Islet of Langerhans (tissue), 1 donor: ENCODE measurements around the gene ERCC2.
A peak's percentile ranks its signal among the peaks of the same experiment; 100 is the strongest.
"Not testable (repeated sequence)": the region's sequence is repeated elsewhere in the genome, so short reads cannot be mapped to it uniquely, and the experiment has no call there.

Source experiments
- FAIRE-seq: peaks from one replicate; lab custom pipeline; 2011; peaks lifted over from hg19 to GRCh38; lab: Jason Lieb, UNC

The ERCC2 gene

GRCh38 chr19:45370410-45371204 lies at the start of gene ERCC2:
ERCC2 (minus strand) TSS chr19:45370573; CDS start chr19:45370540, 33 bp downstream.
- FAIRE-seq, result peak; percentile 68

DNA sequence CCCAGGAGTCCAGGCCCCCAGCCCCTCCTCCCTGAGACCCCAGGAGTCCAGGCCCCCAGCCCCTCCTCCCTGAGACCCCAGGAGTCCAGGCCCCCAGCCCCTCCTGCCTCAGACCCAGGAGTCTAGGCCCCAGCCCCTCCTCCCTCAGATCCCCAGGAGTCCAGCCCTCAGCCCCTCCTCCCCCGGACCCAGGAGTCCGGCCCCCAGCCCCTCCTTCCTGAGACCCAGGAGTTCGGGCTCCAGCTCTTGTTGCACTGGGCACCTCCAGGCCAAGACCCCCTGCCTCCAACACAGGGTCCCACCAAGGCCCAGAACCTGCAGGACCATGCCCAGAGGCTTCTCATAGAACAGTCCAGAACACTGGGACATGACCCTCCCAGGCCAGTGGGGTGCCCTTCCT lies 49.5 kb upstream of the ERCC2 start:
- no peak for FAIRE-seq

DNA sequence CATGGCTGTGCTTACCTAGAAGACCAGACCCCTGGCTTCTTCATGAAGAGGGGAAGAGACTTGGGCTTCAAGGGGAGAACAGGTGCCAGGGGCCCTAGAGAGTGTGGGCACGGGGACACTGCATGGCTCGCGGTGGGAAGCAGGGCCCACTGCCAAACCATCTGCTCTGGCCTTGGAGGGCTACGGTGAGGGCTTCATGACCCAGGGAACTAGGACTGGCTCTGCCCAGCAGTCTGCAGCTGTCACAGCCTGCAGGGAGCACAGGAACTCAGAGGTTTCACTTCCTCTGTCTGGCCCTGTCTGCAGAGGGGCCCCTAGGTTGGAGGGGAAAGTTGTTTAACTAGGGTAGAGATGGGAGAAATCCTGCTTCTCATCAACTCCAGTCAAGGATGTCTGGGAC lies 49.0 kb upstream of the ERCC2 start:
- FAIRE-seq, result no peak

DNA sequence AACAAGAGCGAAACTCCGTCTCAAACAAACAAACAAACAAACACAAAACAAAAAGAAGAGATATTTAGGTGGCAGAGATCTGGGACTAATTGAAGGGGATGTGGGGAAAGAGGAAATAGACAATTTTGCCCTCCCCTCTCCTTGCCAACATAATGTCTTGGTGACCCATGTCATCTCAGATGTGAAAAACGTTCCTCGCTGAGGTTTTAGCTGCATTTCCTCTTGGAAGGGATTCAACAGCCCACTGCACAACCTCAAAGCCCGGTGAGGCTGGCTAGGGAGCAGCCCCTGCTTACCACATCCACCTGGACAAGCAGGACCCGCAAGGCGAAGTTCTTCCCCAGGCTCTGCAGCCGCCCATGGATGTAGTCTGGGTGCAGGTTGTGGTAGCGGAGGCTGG lies 48.4 kb upstream of the ERCC2 start:
- FAIRE-seq, result no peak

GRCh38 chr19:45417151-45417550 lies 46.8 kb upstream of the ERCC2 start:
- FAIRE-seq, result no peak

GRCh38 chr19:45414468-45414867 lies 44.1 kb upstream of the ERCC2 start:
- no peak for FAIRE-seq

DNA sequence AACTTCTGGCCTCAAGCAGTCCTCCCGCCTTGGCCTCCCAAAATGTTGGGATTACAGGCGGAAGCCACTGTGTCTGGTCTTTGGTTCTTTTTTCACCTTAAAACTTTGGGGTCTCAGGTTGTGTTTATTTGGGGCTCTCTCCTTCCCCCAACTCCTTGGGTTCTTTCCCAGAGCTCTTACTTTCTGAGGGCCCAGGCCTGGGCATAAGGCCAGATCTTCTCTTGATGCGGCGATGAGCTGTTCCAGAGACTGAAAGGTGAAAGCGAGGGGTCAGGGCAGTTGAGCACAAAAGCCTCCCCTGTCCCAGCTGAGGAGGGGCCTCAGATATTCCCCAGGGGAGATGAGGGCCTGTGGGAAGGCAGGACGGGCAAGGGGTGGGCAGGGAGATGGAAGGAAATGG lies 43.1 kb upstream of the ERCC2 start:
- FAIRE-seq, result no peak

GRCh38 chr19:45410330-45410729 lies 40.0 kb upstream of the ERCC2 start:
- not testable (repeated sequence) for FAIRE-seq

DNA sequence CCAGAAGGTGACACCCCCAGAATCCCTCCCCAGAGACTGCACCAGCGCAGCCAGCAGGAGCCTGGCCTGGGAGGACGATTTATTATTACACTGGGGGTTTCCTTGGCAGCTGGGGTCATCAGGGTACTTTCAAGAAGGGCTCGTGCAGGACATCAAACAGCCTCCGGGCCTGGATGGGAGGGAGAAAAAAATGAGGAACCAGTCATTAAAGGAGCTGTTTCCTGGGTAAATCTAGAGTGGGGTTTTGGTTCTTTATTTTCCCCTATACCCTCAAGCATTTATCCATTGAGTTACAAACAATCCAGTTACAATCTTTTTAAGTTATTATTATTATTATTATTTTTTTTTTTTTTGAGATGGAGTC lies 39.2 kb upstream of the ERCC2 start:
- FAIRE-seq, result no peak

- no peak for FAIRE-seq
These were observed 38.6 kb upstream of the ERCC2 start for GRCh38 chr19:45408830-45409556.

- FAIRE-seq, result no peak
These were observed 37.7 kb upstream of the ERCC2 start for GRCh38 chr19:45408121-45408520.

DNA sequence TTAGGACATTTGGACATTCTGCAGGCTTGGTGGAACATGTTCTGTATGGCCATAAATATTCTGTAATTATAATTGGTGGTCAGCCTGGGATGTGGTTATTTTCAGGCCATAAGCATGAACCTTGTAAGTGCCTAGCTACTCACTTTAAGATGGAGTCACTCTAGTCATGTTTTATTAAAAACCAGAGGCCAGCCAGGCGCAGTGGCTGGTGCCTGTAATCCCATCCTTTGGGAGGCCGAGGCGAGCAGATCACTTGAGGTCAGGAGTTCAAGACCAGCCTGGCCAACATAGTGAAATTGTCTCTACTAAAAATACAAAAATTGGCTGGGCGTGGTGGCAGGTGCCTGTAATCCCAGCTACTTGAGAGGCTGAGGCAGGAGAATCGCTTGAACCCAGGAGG lies 37.2 kb upstream of the ERCC2 start:
- FAIRE-seq, result not testable (repeated sequence)

GRCh38 chr19:45407091-45407375 lies 36.7 kb upstream of the ERCC2 start:
- FAIRE-seq, result no peak

DNA sequence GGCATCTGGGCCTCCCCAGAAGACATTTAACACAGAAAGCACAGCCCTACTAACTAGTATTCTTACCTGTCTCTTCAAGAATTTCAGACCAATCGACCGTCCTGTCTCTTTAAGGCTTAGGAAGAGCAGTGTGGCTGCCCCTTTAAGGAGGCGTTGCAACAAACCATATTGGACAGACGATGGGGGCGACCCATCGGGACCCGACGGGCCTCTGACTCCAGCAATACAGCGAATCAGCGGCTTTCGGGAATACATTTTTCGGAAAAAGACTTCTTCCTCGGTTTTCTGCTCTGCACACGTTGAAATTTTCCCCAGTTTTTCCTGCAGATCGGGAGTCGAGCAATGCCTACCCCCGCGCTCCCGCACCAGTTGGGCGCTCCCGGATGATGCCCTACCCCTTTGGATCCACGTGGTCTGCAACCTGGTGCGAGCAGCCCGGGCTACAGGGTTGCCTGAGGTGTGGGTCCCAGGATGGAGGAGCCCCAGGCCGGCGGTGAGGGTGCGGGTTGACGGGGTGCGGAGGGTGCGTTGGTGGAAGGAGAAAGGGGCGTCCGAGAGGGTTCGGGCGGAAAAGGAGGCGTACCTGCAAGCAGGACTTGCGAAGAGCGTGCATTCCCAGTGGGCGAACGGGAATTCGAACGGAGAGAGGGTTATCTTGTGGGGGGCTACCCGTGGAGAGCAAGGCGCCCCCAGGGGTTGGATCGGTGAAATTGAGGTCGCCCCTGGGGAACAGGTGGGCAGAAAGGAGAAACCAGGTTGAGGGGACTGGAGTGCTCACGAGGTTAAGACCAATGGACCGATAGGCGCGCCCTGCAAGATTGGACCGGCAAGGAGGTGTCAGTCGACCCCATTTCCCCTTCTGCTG lies 36.1 kb upstream of the ERCC2 start, which contains the start of gene POLR1G:
TSS of gene POLR1G (plus strand) at position 419 of the 865 bp plus-strand sequence. CDS start at position 472, 53 bp downstream.
- FAIRE-seq, result peak; percentile 89

GRCh38 chr19:45405435-45406225 lies 35.3 kb upstream of the ERCC2 start:
- no peak for FAIRE-seq

DNA sequence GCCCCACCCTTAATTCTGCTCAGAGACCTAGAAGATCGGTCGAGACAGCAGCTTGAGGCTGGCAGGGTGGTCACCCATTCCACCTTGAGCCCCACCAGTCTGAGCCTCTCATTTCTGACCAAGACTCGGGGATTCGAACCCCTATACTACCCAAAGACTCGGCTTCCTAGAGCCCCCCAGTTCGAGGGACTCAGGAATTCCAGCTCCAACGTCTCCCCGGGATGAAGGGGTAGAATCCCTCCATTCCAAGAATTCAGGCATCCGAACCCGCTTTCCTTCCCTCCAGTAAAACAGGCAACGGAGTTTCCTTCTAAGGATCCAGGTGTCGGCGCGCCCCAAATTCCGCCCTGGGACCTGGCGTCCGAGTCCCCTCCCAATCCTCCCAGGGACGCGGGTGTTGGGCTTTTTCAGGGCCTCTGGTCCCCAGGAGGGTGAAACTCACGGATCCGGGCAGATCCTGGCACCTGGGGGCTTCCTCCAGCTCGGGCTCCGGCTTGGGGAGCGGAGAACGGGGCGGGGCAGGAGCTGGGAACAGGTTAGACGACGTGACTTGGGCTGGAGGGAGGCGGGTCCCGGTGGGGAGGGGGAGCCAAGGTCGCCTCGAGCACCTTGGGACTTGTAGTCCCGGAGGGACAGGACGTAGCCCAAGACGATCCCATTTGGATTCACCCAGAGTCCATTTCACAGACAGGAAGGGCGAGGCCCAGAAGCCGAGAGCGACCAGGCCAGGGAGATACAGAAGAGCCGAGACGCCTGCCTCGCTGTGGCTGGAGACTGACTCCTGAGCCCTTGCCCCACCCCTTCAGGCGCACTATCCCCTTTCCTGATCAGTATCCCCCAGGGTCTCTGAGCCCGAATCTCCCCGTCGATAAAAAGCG lies 34.4 kb upstream of the ERCC2 start, which contains the start of gene PPP1R13L:
TSS of gene PPP1R13L (minus strand) at position 513 of the 878 bp plus-strand sequence. CDS start 6,751 bp downstream, outside the sequence.
- no peak for FAIRE-seq

GRCh38 chr19:45403781-45404556 lies 33.6 kb upstream of the ERCC2 start:
- no peak for FAIRE-seq

- FAIRE-seq, result no peak
These were observed 32.9 kb upstream of the ERCC2 start for GRCh38 chr19:45403272-45403671.

DNA sequence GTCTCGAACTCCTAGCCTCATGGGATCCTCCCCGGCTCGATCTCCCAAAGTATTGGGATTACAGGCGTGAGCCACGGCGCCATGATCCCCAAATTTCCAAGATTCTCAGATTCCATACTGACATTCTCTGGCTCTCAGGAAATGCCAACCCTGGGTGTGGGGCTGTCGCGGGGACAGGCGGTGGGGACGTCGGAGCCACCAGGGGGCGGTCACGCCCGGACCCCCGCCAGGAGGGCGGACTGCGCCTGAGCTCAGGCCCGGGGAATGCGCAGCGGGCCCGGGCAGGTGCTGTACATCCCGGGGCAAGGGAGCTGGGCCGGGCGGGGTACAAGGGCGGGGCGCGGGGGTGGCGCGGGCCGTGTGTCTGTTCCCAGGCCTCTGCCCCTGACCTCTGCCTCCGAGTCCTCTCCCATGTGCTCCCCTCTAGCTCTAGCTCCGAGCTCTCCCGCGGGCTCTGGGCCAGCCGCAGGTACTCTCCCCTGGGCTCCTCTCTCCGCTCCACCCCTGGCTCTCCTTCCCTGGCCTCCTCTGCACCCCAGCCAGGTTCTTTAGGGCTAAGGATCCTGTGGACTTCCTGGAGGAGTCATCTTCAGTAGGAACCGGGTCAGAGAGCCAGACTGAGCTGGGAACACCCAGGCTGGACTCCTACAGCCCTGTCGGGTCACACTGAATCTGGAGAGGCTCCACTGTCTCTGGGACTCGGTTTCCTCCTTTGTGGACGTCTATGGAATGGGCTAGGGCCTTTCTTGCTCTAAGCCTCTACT lies 32.1 kb upstream of the ERCC2 start:
- no peak for FAIRE-seq
